Hippocampal formation (tissue), 2 donors: ENCODE measurements around the gene SMAGP.
"Not testable (repeated sequence)": the region's sequence is repeated elsewhere in the genome, so short reads cannot be mapped to it uniquely, and the experiment has no call there.

Experiments
- DNase-seq, 2 donors: peaks; one replicate each; lab custom pipeline; 2025; lab: John Stamatoyannopoulos, UW

SMAGP gene

GRCh38 chr12:51264297-51264696, 5.9 kb downstream of the SMAGP start:
- DNase-seq = no peak

- no peak for DNase-seq
These were observed 6.9 kb downstream of the SMAGP start for GRCh38 chr12:51263341-51263740.

GRCh38 chr12:51262758-51263177, 7.4 kb downstream of the SMAGP start:
- no peak for DNase-seq

- not testable (repeated sequence) for DNase-seq
These were observed 10.6 kb downstream of the SMAGP start for GRCh38 chr12:51259600-51259999.

- DNase-seq = no peak
These were observed 15.7 kb downstream of the SMAGP start for GRCh38 chr12:51254536-51254935.

GRCh38 chr12:51253276-51253675, 16.9 kb downstream of the SMAGP start:
- no peak for DNase-seq

- no peak for DNase-seq
These were observed 22.6 kb downstream of the SMAGP start for GRCh38 chr12:51247523-51248206.

GRCh38 chr12:51246254-51246853, 23.9 kb downstream of the SMAGP start:
- DNase-seq = no peak

GRCh38 chr12:51245476-51246253, 24.6 kb downstream of the SMAGP start:
- no peak for DNase-seq

- DNase-seq = no peak
These were observed 25.9 kb downstream of the SMAGP start for GRCh38 chr12:51244269-51244668.

GRCh38 chr12:51242876-51243275, 27.3 kb downstream of the SMAGP start:
- no peak for DNase-seq

- no peak for DNase-seq
These were observed 28.1 kb downstream of the SMAGP start for GRCh38 chr12:51242120-51242519.

GRCh38 chr12:51240971-51241370, 29.2 kb downstream of the SMAGP start:
- no peak for DNase-seq

- peak; percentile 92 to 93 for DNase-seq
These were observed 31.5 kb downstream of the SMAGP start, which contains the start of gene DAZAP2 for GRCh38 chr12:51238510-51239334. TSS of gene DAZAP2 (plus strand) at chr12:51238826. CDS start at chr12:51238908, 82 bp downstream.

GRCh38 chr12:51238037-51238509, 32.1 kb downstream of the SMAGP start:
- DNase-seq = no peak

GRCh38 chr12:51234530-51234929, 35.7 kb downstream of the SMAGP start:
- DNase-seq = no peak

GRCh38 chr12:51232642-51233041, 37.6 kb downstream of the SMAGP start:
- no peak for DNase-seq

GRCh38 chr12:51229116-51229809, 41.0 kb downstream of the SMAGP start:
- DNase-seq = no peak

GRCh38 chr12:51227962-51228361, 42.3 kb downstream of the SMAGP start:
- no peak for DNase-seq

- DNase-seq = not testable (repeated sequence)
These were observed 43.1 kb downstream of the SMAGP start for GRCh38 chr12:51227112-51227511.

GRCh38 chr12:51225771-51226170, 44.4 kb downstream of the SMAGP start:
- no peak for DNase-seq
